Measurements from ENCODE around the gene LIPT2.

DNA sequence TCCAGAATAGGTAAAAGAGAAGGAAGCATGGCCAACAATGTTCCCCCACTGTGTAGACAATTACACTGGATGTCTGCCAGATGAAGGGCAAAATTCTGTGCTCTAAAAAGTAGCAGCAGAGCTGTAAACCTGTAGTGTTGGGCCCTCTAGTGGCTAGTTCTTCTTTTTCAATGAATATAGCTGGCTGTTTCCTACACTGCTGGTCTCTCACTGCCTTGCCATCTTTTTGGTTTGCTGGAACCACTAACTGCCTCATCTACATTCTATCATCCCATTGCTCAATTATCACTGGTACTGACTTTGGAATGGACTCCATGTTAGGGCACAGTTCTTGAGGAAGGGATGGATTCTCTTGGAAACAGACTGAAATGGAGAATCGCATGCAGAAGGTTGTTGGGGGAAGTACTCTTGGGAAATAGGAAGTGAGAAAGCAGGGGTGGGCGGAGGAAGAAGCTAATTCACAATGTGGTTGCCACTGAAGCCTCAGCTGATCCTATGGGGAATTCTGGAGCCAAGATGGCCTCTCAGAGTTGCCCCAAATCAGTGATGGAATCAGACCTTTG lies 44.1 kb downstream of the LIPT2 start:
- TF ChIP-seq, protein P1, sequence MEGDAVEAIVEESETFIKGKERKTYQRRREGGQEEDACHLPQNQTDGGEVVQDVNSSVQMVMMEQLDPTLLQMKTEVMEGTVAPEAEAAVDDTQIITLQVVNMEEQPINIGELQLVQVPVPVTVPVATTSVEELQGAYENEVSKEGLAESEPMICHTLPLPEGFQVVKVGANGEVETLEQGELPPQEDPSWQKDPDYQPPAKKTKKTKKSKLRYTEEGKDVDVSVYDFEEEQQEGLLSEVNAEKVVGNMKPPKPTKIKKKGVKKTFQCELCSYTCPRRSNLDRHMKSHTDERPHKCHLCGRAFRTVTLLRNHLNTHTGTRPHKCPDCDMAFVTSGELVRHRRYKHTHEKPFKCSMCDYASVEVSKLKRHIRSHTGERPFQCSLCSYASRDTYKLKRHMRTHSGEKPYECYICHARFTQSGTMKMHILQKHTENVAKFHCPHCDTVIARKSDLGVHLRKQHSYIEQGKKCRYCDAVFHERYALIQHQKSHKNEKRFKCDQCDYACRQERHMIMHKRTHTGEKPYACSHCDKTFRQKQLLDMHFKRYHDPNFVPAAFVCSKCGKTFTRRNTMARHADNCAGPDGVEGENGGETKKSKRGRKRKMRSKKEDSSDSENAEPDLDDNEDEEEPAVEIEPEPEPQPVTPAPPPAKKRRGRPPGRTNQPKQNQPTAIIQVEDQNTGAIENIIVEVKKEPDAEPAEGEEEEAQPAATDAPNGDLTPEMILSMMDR (IDR thresholded peaks at IDR 0.05) = peak; percentile 45 to 89 (median 72)
- TF ChIP-seq POLR2A (IDR thresholded peaks at IDR 0.05) = no peak

Data from thyroid gland (tissue), 4 donors.